Measurements from ENCODE around the gene C1QTNF12. TPM values are rescaled to one million over a fixed set of nuclear protein-coding genes. Genes with fewer than 3 reads are reported as not detected.

C1QTNF12 gene
- total RNA-seq, 1 donor from 2014 or later = not detected

DNA sequence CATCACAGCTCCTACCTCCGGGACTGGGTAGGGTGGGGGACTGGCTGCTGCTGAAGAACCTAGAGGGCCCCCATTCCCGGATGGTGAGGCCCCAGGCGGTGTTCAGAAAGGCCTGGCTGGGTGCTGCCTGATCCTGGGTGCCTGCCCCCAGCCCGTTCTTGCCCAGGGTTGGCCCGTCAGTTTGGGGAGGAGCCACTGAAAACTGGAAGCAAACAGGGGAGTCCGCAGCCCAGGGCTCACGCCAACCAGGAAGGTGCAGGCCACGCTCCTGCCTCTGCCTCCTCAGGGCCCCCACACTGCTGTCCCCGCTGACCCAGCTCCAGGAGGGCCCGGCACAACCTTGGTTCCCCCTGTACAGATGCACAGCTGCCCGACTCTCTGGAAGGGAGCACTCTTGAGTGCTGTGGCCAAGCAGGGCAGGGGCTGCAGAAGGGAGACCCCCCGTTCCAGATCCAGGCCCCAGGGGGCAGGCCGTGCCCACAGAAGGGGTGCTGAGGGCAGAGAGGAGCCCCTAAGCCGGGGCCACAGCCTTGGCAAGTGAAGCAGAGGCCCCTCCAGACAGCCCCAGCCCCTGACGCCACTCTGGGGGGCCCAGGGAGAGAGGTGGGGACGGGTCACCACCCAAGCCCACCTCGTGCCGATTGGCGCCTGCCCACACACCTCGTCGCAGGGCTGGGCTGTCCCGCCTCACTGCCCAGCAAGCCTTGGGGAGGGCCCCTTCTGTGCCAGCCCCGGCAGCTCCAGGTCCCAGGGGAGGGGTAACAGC lies 5.5 kb downstream of the C1QTNF12 start:
- DNase-seq (ENCODE audit: low spot score) = no peak

DNA sequence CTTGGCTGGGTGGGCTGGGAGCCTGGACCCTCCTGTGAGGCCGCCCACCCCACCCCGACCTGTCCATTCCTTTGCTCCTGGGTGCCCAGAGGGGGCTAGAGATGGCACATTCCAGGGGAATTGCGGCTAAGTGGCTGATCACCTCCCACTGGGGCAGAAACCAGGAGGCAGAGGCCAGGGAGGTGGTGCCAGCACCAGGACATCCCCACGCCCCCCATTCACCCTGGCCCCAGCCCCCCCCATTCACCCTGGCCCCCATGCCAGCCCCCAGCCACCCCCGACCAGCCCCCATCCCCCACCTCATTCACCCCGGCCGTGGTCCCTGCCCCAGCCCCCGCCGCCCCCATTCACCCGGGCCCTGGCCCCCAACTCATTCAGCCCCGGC lies 6.2 kb downstream of the C1QTNF12 start:
- DNase-seq (ENCODE audit: low spot score) = no peak

DNA sequence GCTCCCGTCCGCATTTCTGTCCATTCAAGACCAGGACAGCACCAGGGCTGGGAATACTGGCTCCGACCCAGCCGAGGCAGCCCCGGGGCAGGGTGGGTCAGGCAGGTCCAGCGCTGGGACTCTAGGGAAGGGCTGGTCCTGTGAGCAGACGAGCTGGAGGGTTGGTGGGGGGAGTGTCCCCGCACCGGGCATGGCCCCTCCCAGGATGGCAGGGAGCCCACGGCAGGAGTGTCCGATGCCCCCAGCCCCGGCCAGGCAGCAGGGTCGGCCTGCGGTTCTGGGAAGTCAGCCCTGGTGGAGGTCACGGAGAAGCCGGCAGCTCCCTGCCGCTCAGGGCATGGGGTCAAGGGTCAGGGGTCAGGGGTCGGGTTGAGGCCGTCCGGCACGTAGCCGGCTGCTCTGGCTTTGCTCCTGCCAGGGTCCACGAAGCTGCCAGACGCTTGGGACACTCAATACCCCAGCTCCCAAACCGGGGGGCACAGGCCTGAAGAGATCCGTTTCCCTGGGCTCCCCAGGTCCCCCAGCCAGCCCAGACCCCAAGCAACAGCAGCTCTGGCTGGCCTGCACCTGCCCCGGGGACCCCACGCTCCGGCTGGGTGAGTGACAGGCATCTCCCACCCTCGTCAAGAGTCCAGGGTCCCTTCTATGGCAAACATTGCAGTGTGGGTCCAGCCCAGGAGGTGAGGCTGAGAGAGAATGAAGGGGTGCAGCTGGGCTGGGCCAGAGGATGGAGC lies 6.7 kb downstream of the C1QTNF12 start:
- DNase-seq (ENCODE audit: low spot score) = no peak

GRCh38 chr1:1239227-1239613 lies 7.3 kb downstream of the C1QTNF12 start:
- DNase-seq (ENCODE audit: low spot score) = no peak

GRCh38 chr1:1238702-1239178 lies 7.8 kb downstream of the C1QTNF12 start:
- no peak for DNase-seq (ENCODE audit: low spot score)

DNA sequence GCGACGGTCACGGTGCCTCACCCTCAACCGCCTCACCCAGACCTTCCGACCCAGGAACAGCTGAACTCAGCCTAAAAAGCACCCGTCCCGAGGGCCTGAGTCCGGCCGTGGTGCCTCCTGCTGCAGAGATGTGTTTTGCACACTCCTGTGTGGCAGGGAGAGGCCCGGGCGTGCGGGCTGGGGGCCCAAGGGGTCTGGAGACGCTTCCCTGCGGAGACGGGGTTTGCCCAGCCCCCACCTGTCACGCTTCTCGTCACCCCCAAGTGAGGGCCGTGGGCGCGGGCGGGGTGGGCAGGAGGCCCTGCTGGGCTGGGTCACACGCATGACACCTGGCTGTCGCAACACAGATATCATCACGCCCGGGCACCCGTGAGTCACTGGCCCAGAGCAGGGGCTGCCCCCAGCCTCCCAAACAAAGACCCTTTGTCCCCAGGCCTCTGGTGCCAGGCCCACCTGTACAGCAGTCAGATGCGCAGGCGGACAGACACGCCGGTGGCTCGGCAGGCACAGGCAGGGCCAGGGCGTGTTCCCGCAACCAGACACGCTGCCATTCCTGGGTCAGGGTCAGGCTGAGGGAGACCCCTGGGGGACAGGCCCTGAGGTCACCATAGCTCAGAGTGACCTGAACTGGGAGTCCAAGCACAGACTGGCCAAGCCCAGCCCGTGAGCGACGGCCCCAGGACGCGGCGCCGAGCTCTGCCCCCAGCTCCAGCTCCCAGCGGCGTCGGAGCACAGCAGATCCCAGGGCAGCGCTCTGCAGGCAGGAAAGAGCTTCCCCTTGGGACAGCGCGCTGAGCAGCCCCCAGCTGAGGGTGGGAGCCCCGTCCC lies 8.4 kb downstream of the C1QTNF12 start:
- DNase-seq (ENCODE audit: low spot score) = no peak

- peak; percentile 28 for DNase-seq (ENCODE audit: low spot score)
These were observed 9.3 kb downstream of the C1QTNF12 start for GRCh38 chr1:1236945-1237873.

- DNase-seq (ENCODE audit: low spot score) = no peak
These were observed 10.3 kb downstream of the C1QTNF12 start for GRCh38 chr1:1236176-1236763.

DNA sequence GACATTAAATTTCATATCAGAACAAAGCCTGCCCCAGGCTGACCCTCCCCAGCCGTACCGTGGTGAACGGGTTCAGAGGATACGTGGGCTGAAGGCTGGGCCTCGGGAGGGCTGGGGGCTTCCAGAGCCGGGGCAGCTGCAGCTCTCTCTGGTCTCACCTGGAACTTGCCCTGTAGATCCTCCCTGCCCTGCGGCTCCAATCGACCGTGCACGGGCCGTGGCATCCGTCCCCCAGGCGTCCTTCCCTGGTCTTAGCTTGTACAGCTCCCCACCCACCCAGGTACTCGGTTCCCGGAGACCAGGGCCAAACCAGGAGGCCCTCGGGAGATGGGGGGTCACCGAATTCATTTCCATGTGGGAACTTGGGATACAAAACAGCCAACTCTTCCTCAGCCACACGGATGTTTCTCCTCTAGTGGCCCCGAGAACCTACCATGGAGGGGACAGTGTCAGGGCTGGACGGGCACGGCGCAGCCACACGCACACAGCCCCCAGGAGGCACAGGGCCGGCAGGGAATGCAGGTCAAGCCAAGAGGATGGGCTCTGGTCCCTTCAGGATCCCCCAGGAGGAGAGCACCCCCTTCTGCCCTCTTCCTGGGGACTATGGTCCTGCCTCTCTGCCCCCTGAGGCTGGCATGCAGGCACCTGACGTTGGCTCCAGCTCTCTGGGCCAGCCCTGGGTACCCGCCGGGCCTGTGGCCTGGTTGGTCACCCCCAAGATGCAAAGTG lies 11.3 kb downstream of the C1QTNF12 start:
- no peak for DNase-seq (ENCODE audit: low spot score)

GRCh38 chr1:1234180-1234808 lies 12.2 kb downstream of the C1QTNF12 start:
- DNase-seq (ENCODE audit: low spot score) = no peak

DNA sequence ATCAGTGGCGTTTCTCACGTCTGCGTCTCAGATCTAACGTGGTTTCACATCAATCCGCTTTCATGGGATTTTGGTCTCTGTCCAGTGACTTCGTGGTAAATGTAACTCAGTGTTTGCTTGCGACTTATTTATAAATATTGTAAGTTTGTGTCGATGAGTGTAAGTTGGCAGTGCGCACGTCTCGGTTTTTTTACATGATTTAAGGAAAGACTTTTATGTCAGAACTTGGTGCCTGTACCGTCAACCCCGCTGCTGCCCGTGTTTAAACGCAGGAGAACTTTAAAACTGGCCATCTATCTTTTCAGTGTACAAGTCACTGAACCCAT lies 13.0 kb downstream of the C1QTNF12 start:
- no peak for DNase-seq (ENCODE audit: low spot score)

- DNase-seq (ENCODE audit: low spot score) = no peak
These were observed 13.5 kb downstream of the C1QTNF12 start for GRCh38 chr1:1232796-1233566.

GRCh38 chr1:1232208-1232795 lies 14.2 kb downstream of the C1QTNF12 start, which contains the start of gene B3GALT6:
Gene B3GALT6 (plus strand): TSS chr1:1232237. CDS start chr1:1232279, 42 bp downstream.
- DNase-seq (ENCODE audit: low spot score) = no peak

- peak; percentile 98 for DNase-seq (ENCODE audit: low spot score)
These were observed 14.9 kb downstream of the C1QTNF12 start, which contains the start of gene SDF4 for GRCh38 chr1:1231400-1232207. Gene SDF4 (minus strand): TSS chr1:1232001. CDS start chr1:1228772, 3,229 bp downstream.

DNA sequence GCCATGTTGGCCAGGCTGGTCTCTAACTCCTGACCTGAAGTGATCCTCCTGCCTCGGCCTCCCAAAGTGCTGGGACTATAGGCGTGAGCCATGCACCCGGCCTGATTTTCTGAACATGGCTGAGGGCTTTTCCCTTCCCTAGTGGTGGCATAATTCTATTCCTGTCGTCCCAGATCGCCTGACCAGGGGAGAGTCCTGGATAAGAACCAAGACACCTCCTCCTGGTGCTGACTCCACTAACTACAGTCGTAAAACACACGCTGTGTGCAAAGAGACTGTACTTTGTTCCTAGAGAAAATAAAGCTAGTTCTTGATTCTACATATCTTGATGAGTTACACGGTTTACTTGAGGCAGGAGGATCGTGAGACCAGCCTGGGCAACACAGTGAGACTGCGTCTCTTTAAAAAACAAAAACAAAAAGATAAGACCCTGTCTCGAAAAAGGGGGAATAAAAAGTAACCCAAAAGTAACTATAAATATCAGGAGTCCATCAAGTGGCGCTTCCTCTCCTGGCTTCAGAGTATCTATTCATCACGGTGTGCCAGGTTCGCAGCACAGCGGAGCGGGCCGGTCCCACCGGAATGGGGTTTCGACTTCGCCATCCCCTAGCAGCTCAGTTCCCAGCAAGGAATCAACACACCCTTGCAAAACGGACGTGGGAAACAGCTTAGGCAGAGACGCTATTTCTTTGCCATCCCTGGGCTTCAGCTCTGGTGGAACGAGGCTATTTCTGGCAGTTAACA lies 15.7 kb downstream of the C1QTNF12 start:
- no peak for DNase-seq (ENCODE audit: low spot score)

- no peak for DNase-seq (ENCODE audit: low spot score)
These were observed 16.8 kb downstream of the C1QTNF12 start for GRCh38 chr1:1229770-1230169.

Measured in umbilical cord (tissue), 2 donors.